Uterus (tissue), 4 donors: Measurements from ENCODE around the gene RFX1. TPM values are rescaled to one million over a fixed set of nuclear protein-coding genes. Genes with fewer than 3 reads are reported as not detected.
"Not testable (repeated sequence)": the region's sequence is repeated elsewhere in the genome, so short reads cannot be mapped to it uniquely, and the experiment has no call there.

ENCODE experiments used
- DNase-seq, 2 donors: peaks; one replicate each; pipeline ENCODE4 v3.0.0-alpha.2; 2019 to 2020
- H3K27ac ChIP-seq, 2 donors: fragments of 200-600 bp; sonication (generic); 1 replicate in 1 of 2; 2 replicates in 1 of 2; pipeline ENCODE4 v1.5.1; 2016 to 2018
- H3K27me3 ChIP-seq, 2 donors: fragments of 200-600 bp; sonication (generic); one replicate each; pipeline ENCODE4 v1.5.1; 2018 to 2019; ENCODE audit warnings: control low read depth in 1 of 2
- H3K36me3 ChIP-seq, 2 donors: fragments of 200-600 bp; sonication (generic); one replicate each; pipeline ENCODE4 v1.5.1; 2019; ENCODE audit warnings: control low read depth in 1 of 2
- H3K4me1 ChIP-seq, 2 donors: fragments of 200-600 bp; sonication (generic); one replicate each; pipeline ENCODE4 v1.5.1; 2018 to 2019; ENCODE audit warnings: control low read depth in 1 of 2
- H3K4me3 ChIP-seq, 2 donors: fragments of 200-600 bp; sonication (generic); 1 replicate in 1 of 2; 2 replicates in 1 of 2; pipeline ENCODE4 v1.5.1; 2018 to 2019; ENCODE audit warnings: mild to moderate bottlenecking in 1 of 2
- H3K9me3 ChIP-seq, 2 donors: fragments of 200-600 bp; sonication (generic); one replicate each; pipeline ENCODE4 v1.5.1; 2019; ENCODE audit warnings: control low read depth in 1 of 2
- CTCF ChIP-seq, 4 experiments: fragments of 200-600 bp in 2 of 4; fragments of 450-650 bp in 2 of 4; sonication (generic) in 2 of 4; IDR thresholded peaks; one replicate each; pipeline ENCODE4 v1.5.1; 2016 to 2019; ENCODE audit warnings: antibody characterized with exemption in 4 of 4, mild to moderate bottlenecking in 2 of 4, moderate library complexity in 1 of 4
- POLR2A ChIP-seq, 2 donors: fragments of 450-650 bp; IDR thresholded peaks; one replicate each; pipeline ENCODE4 v1.6.1; 2016; ENCODE audit warnings: antibody characterized with exemption in 2 of 2, mild to moderate bottlenecking in 1 of 2, moderate library complexity in 1 of 2
- intact Hi-C: fragments of 100-400 bp; cut with DNase I; formaldehyde crosslinking; loops from one replicate; pipeline ENCODE4 v1.15.1; 2023; ENCODE audit warnings: low total_unique reads
- total RNA-seq, 4 donors: library from RNA; depleted of rRNA in 3 of 4; stranded (reverse); fragments of >200 nt in 3 of 4; gene quantifications; one replicate each; pipeline versions ENCODE4 v1.1.0 to v1.2.4, GENCODE V29; 2014 to 2023
- donor health status: DM: yes; HTN: yes; CAD: no.

The RFX1 gene
- total RNA-seq, 4 donors from 2014 or later, result 0.26 to 14.1 (median 4.1) TPM

- intact Hi-C loops, result no loop called here
- TF ChIP-seq CTCF (IDR thresholded peaks at IDR 0.05) (peak; percentile 21 to 54 (median 40)), POLR2A (IDR thresholded peaks at IDR 0.05) (peak in 1 of 2 donors; percentile 21)
- H3K4me1 ChIP-seq, result no peaks in the 10 kb centered on the region
- H3K27me3 ChIP-seq, result peaks cover 0 to 8% of the 10 kb centered on the region in 2 donors
- H3K36me3 ChIP-seq, result no peaks in the 10 kb centered on the region
- H3K27ac ChIP-seq, result peak within 1 kb of the TSS; percentile 46 to 50
- peak within 1 kb of the TSS; percentile 31 to 36 for H3K4me3 ChIP-seq
- DNase-seq, result peak; percentile 31 to 35
- H3K9me3 ChIP-seq, result no peaks in the 10 kb centered on the region
Measured at GRCh38 chr19:14031719-14032480, 25.8 kb upstream of the RFX1 start, which contains the start of gene IL27RA. IL27RA (plus strand) TSS chr19:14031762; CDS start chr19:14031873, 111 bp downstream.

DNA sequence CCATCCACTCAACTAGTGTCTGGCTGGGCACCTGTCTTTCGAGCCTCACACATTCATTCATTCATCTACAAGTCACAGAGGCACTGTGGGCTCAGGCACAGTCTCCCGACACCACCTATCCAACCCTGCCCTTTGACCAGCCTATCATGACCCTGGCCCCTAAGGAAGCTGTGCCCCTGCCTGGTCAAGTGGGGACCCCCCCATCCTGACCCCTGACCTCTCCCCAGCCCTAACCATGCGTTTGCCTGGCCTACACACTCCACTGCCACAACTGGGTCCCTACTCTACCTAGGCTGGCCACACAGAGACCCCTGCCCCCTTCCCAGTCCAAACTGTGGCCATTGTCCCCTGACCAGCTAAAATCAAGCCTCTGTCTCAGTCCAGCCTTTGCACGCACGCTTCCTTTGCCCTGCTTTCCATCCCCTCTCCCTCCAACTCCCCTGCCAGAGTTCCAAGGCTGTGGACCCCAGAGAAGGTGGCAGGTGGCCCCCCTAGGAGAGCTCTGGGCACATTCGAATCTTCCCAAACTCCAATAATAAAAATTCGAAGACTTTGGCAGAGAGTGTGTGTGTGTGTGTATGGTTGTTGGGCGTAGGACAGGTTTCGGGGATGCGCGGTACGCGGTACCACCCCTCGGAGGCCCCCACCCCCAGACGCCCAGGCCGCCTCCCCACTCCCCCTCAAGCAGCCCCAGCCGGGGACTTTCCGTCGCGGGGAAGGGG is 25.0 kb upstream of the RFX1 start:
- H3K4me1 ChIP-seq, result no peaks in the 10 kb centered on the region
- intact Hi-C loops, result no loop called here
- H3K36me3 ChIP-seq, result no peaks in the 10 kb centered on the region
- no peaks in the 10 kb centered on the region for H3K9me3 ChIP-seq
- no peak for TF ChIP-seq POLR2A (IDR thresholded peaks at IDR 0.05)
- no peak for TF ChIP-seq CTCF (IDR thresholded peaks at IDR 0.05)
- peak overlapping the region; percentile 46 to 50 for H3K27ac ChIP-seq
- H3K4me3 ChIP-seq, result peak overlapping the region; percentile 31 to 36
- H3K27me3 ChIP-seq, result peaks cover 0 to 8% of the 10 kb centered on the region in 2 donors
- no peak for DNase-seq

DNA sequence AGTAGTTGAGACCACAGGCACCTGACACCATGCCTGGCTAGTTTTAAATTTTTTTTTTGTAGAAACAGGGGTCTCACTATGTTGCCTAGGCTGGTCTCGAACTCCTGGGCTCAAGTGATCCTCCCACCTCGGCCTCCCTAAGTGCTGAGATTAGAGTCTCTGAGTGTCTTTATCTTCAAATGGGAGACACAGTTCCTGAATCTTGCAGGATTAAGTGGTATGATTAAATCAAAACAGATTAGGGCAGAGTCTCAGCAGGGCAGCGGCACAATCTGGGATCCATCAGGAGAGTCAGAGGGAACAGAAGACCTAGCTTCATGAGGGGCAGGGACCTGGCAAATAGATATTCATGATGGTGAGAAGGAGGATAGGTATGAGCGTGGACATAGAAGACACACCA is 22.8 kb upstream of the RFX1 start:
- Histone ChIP-seq H3K4me3 (no peak overlapping the region), H3K4me1 (no peaks in the 10 kb centered on the region), H3K9me3 (no peaks in the 10 kb centered on the region), H3K36me3 (no peaks in the 10 kb centered on the region), H3K27ac (no peak overlapping the region), H3K27me3 (peaks cover 0 to 8% of the 10 kb centered on the region in 2 donors)
- intact Hi-C loops, result no loop called here
- TF ChIP-seq CTCF (IDR thresholded peaks at IDR 0.05) (no peak), POLR2A (IDR thresholded peaks at IDR 0.05) (no peak)
- DNase-seq, result no peak

DNA sequence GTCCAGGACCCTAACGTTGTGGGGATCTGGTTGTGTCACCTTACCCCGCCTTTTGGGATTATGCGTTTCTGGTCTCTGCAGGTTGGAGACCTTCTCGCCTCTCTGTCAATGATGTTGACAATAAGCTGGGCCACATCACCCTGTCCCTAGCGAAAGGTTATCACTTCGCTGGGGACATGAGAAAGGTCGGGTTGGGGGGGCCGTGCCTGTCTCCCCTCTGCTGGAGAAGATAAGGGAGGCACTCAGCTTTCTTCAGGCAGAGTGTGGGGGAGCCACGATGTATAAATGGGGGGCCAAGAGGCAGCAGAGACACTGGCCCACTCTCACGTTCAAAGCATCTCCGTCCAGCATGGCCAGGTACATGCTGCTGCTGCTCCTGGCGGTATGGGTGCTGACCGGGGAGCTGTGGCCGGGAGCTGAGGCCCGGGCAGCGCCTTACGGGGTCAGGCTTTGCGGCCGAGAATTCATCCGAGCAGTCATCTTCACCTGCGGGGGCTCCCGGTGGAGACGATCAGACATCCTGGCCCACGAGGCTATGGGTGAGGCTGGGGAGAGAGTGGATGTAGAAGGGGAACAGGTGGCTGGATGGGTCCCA is 21.8 kb upstream of the RFX1 start, which contains the start of gene RLN3:
RLN3 (plus strand) TSS at position 293 of the 595 bp plus-strand sequence; CDS start at position 350, 57 bp downstream.
- no peak for DNase-seq
- Histone ChIP-seq H3K4me1 (no peaks in the 10 kb centered on the region), H3K36me3 (no peaks in the 10 kb centered on the region), H3K9me3 (no peaks in the 10 kb centered on the region), H3K27me3 (peaks cover 0 to 8% of the 10 kb centered on the region in 2 donors), H3K4me3 (no peak within 1 kb of the TSS), H3K27ac (no peak within 1 kb of the TSS)
- TF ChIP-seq POLR2A (IDR thresholded peaks at IDR 0.05) (no peak), CTCF (IDR thresholded peaks at IDR 0.05) (no peak)
- intact Hi-C loops, result no loop called here

GRCh38 chr19:14026652-14027192 is 20.6 kb upstream of the RFX1 start:
- H3K4me3 ChIP-seq, H3K27me3 ChIP-seq, H3K27ac ChIP-seq, H3K36me3 ChIP-seq, H3K9me3 ChIP-seq, DNase-seq, intact Hi-C loops, H3K4me1 ChIP-seq: not testable (repeated sequence)
